ENCODE results near the gene CHCHD5. TPM values are rescaled to one million over a fixed set of nuclear protein-coding genes. Genes with fewer than 3 reads are reported as not detected.

The CHCHD5 gene, protein sequence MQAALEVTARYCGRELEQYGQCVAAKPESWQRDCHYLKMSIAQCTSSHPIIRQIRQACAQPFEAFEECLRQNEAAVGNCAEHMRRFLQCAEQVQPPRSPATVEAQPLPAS
- 9.9 and 17.5 TPM in 2 replicates for total RNA-seq

DNA sequence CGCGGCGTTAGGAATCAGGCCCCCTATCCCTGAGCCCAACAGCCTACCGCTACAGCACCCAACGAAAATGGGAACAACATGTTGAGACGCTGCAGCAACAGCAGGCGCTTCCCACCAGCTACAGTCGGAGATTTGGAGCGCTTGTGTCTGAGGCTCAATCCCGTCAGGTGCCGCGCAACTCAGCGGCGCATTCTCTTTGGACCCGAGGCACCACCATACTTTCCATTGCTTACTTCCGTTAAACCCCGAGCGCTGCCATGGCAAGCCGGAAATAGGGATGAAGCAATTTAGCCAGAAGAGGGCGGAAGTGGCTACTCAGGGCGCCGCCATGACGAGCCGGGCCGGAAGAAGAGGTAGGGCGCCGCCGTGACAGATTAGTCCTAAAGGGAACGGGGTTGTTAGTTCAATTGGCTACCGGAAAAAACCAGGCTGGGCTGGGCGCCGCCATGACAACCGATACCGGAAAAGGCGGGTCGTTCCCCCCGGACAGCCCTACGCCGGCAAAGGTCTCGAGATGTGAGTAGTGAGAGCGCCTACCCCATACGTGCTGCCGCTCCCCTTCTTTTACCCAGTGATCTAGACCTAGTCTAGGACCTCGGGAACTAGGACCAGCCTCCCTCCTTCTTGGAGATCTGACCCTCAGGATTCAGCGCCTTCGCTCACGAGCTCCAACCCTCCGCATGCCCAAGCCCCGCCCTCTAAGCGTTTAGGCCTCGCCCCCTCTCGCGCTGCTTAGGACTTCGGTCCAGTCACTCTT lies at the start of gene CHCHD5:
Gene CHCHD5 (plus strand): TSS at position 476 of the 757 bp plus-strand sequence. CDS start 39 bp downstream, at position 515.

GRCh38 chr2:112542123-112542983 lies 42.1 kb upstream of the CHCHD5 start, which contains the start of gene POLR1B:
TSS of gene POLR1B (plus strand) at chr2:112542465. CDS start at chr2:112542495, 30 bp downstream.

Small RNA genes within 50 kb of the gene (small RNA-seq; reads per million reads assigned to genes)
- not detected for gene RF00019 (ENCODE audit: low replicate concordance)

Other genes with a start within 250 kb of the CHCHD5 start
- gene RGPD8, start 151.0 kb upstream of the CHCHD5 start, total RNA-seq, result 5.7 and 7.2 TPM in 2 replicates
- 25.2 and 103 TPM in 2 replicates for gene TTL, start 102.5 kb upstream of the CHCHD5 start, total RNA-seq
- 11.6 and 23.8 TPM in 2 replicates for gene POLR1B, start 42.1 kb upstream of the CHCHD5 start, total RNA-seq
- 114 and 560 TPM in 2 replicates for gene SLC20A1, start 61.3 kb downstream of the CHCHD5 start, total RNA-seq
- gene NT5DC4, start 136.4 kb downstream of the CHCHD5 start, total RNA-seq, result not detected in 2 replicates
- gene CKAP2L, start 180.0 kb downstream of the CHCHD5 start, total RNA-seq, result 0.88 and 59.1 TPM in 2 replicates
- gene IL1A, start 199.9 kb downstream of the CHCHD5 start, total RNA-seq, result 28.6 and 48.6 TPM in 2 replicates

All from placental pericyte (primary cell).